HG03139 (cell line): ENCODE results near the gene UBXN10.

Experiments
- ATAC-seq: cut with Tn5 transposase; IDR thresholded peaks from one replicate; pipeline ENCODE4 v1.9.1; 2021; ENCODE audit not compliant: unreplicated experiment

Gene UBXN10, protein sequence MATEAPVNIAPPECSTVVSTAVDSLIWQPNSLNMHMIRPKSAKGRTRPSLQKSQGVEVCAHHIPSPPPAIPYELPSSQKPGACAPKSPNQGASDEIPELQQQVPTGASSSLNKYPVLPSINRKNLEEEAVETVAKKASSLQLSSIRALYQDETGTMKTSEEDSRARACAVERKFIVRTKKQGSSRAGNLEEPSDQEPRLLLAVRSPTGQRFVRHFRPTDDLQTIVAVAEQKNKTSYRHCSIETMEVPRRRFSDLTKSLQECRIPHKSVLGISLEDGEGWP

GRCh38 chr1:20185834-20186782 lies at the start of gene UBXN10, which contains the start of gene PLA2G2C:
Gene UBXN10, plus strand, starts transcription at chr1:20186096. Its CDS starts 4,466 bp downstream, at chr1:20190562.
Gene PLA2G2C, minus strand, starts transcription at chr1:20186518. Its CDS starts 9,155 bp downstream, at chr1:20177363.
- ATAC-seq, result no peak

DNA sequence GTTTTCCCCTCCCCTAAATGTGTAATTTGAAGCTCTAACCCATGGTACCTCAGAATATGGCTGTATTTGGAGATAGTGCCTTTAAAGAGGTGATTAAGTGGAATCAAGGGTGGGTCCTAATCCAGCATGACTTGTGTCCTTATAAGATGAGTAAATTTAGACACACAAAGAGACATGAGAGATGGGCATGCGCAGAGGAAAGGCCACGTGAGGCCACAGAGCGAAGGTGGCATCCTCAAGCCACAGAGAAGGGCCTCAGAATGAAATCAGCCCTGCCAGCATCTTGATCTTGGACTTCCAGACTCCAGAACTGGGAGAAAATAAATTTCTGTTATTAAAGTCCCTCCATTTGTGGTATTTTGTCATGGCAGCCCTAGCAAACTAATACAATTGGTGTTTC lies 49.6 kb upstream of the UBXN10 start:
- ATAC-seq, result no peak

GRCh38 chr1:20137055-20137454 lies 48.8 kb upstream of the UBXN10 start:
- no peak for ATAC-seq

GRCh38 chr1:20137604-20138003 lies 48.3 kb upstream of the UBXN10 start:
- ATAC-seq, result no peak

- no peak for ATAC-seq
Observed at GRCh38 chr1:20138346-20138745, 47.5 kb upstream of the UBXN10 start.

- no peak for ATAC-seq
Observed at GRCh38 chr1:20138961-20139550, 46.8 kb upstream of the UBXN10 start, which contains the start of gene PLA2G2F. Gene PLA2G2F, plus strand, starts transcription at chr1:20139323. Its CDS starts 105 bp downstream, at chr1:20139428.

GRCh38 chr1:20139776-20140612 lies 45.9 kb upstream of the UBXN10 start:
- ATAC-seq, result no peak

- ATAC-seq, result no peak
Observed at GRCh38 chr1:20141001-20141400, 44.9 kb upstream of the UBXN10 start.

- no peak for ATAC-seq
Observed at GRCh38 chr1:20141466-20141865, 44.4 kb upstream of the UBXN10 start.

GRCh38 chr1:20142001-20142710 lies 43.7 kb upstream of the UBXN10 start:
- no peak for ATAC-seq

- no peak for ATAC-seq
Observed at GRCh38 chr1:20143318-20143717, 42.6 kb upstream of the UBXN10 start.

DNA sequence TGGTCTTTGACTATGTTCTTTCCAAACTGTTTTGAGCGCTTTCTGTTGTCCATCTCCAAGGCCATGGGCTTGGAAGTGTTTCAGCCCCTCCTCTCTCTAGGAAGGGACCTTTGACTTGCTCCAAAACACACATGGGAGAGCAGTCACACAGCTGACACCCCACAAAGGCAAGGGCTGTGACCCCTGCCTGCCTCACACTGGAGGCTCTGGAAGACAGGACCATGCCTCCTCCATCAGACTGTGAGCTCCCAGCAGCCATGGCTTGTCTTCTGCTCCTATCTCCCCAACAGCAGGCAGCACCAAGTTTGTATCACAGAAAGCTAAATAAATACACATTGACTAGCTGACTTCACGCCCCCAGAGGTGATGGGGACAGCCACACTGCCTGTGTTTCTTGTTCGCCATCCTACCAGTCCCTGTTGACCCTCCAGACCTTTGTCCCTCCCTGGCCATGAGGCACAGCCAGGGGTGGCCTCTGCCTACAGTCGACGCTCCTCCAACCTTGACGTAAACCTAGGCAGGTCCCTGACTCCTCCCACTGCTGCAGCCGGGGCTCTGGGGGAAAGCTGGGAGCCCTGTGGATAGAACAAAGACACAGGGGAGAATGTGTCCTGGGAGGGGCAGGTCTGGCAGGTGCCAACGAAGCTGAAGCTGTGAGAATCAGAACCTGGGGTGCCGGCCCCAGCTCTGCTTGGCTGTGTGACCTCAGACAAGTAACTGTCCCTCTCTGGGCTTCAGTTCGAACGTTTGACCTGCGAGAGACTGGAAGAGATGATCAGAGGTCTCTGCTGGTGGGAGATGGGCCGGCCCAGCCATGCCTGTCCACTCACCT lies 41.9 kb upstream of the UBXN10 start:
- no peak for ATAC-seq

DNA sequence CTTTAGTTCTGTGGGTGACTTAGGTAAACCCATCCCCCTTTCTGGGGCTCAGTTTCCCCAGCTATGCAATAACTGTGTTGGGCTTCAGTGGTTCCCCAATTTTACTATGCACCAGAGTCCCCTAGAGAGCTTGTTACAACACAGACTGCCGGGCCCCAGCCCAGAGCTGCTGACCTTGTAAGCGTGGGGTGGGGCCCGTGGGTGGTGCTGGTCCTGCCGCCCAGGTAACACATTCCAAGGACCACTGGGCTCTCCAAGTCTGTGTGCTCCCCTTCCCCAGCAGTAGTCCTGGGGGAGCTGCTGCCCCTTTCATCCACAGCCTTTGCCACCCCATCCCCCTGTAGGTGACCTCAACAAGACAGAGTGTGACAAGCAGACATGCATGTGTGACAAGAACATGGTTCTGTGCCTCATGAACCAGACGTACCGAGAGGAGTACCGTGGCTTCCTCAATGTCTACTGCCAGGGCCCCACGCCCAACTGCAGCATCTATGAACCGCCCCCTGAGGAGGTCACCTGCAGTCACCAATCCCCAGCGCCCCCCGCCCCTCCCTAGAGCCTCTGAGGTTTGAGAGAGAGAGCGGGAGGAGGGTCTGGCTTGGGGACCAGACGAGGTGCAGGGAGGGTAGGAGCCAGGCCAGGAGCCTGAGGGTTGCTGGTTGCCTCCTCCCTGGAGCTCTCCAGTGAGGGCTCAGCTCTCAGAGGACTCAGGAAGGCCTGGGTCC lies 37.9 kb upstream of the UBXN10 start:
- no peak for ATAC-seq

DNA sequence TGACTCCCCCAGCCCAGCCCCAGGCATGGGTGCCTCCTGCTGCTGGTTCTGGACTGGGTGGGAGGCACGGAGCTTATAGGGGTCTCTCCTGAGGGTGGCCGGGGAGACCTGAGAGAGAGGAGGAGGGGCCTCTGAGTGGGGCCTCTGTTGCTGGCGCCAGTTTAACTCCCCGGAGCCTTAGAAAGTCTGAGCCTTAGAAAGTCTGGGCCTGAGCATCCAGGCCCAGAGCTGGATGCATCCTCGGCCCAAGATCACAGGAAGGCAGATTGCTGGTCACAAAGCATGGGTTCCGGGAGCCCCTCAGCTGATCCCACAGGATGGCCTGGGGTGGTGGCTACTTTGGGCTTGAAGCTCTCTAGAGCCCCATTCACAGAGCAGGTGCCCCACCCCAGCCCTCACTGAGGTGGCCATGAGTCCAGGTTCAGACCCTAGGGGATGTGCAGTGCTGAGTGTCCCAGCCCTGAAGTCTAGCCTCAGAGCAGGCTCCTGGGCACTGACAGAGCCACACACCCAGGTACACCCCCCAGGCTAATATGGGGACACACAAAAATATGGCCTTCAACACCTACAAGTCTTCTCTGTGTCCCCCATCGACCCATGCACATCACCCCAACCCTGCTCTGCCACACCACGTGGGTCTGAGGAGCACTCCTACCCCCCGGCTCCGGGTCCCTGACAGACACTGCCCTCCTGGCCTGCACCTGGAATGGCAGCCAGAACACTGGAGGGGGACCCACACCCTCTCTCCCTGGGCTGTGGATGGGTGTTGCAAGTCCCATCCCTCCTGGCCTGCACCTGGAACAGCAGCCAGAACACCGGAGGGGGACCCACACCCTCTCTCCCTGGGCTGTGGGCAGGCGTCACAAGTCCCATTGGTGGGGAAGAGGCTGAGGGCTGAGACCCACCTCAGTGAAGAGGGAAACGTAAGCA lies 37.1 kb upstream of the UBXN10 start:
- no peak for ATAC-seq

DNA sequence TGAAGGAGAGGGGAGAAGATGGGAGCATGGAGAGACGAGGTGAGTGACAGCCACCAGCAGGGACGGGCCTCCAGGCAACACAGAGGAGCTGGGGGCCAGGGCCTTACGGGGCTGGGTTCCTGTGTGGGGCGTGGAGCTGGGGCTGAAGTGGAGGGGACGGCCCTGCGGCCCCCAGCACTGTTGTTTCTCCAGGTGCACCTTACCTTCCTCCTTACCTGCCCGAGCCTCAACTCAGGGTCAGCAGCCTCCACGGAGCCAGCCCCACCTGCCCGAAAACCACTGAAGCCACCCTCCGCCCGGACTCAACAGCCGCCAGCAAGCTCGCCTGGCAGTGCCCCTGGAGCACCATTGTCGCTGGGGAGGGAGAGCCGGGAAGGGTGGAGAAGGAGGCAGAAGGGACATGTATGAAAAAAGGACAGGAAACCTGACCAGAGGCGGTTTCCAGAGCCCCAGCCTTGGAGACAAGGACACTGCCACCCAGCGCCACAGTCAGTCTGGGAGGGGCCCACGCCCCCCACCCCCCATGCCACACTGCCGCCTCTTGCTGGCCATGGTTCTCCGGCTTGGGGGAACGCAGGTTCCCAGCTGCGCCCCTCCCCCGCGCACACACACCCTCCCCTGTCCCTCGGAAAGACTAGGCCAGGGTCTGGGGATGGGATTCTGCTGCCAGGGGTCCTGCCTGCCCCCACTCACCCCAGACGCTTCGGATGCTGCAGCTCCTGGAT lies 36.1 kb upstream of the UBXN10 start:
- no peak for ATAC-seq

DNA sequence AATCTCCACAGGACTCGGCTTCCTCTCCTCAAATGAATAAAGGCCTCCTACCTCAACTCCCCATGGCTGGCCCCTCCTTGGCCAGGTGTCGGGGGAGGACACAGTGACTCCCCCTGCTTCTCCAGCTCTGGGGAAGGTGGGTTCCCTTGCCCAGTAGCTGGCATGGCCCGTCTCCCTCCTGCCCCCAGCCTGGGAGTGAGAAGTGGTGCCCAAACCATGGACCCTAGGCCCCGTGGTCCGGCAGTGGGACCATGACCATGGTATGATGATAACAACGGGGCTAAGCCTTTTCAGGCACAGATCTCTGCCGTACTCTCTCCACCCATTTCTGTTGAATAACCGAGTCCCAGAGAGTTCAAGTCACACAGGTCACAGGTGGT lies 35.6 kb upstream of the UBXN10 start:
- no peak for ATAC-seq

DNA sequence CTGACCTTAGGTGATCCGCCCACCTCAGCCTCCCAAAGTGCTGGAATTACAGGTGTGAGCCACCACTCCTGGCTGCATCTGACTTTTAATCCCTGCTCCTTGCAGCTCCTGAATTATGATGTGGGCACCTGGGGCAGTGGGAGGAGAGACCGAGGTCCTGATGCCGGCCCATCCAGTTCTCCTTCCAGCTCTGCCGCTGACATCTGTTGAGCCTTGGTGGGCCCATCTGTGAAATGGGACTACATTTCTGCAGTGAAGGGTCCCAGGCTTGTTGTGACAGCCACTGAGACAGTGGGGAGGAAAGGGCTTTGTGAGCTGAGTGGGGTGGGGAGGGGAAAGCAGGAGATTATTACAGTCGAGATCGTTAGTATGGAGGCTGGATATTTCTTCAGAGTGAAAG lies 34.9 kb upstream of the UBXN10 start:
- ATAC-seq, result no peak
